HepG2 (cell line): Measurements from ENCODE around the gene HIPK3. TPM values are rescaled to one million over a fixed set of nuclear protein-coding genes. Genes with fewer than 3 reads are reported as not detected.
A peak's percentile ranks its signal among the peaks of the same experiment; 100 is the strongest.

Source experiments
- HNF4G ChIP-seq, 2 experiments: sonication (generic) in 1 of 2; formaldehyde crosslinking in 1 of 2; IDR thresholded peaks; 2 replicates each; pipeline versions ENCODE4 v1.4.0 to v1.6.1; 2011 to 2020; ENCODE audit warnings: borderline replicate concordance in 2 of 2, low read depth in 2 of 2, mild to moderate bottlenecking in 2 of 2, low read length in 1 of 2, missing genetic modification reagents in 1 of 2, moderate library complexity in 1 of 2
- MBD4 ChIP-seq: IDR thresholded peaks from 2 replicates; pipeline ENCODE4 v1.6.1; 2012; ENCODE audit warnings: low read length, inconsistent platforms, borderline replicate concordance
- MED1 ChIP-seq: sonication (generic); formaldehyde crosslinking; IDR thresholded peaks from 2 replicates; pipeline ENCODE4 v1.4.0; 2020; ENCODE audit warnings: missing genetic modification reagents
- MIXL1 ChIP-seq: IDR thresholded peaks from 2 replicates; pipeline ENCODE4 v1.6.1; 2016
- RXRB ChIP-seq: IDR thresholded peaks from 2 replicates; pipeline ENCODE4 v1.6.1; 2016; ENCODE audit warnings: borderline replicate concordance, missing genetic modification reagents, missing compliant biosample characterization
- SMYD3 ChIP-seq: sonication (generic); formaldehyde crosslinking; IDR thresholded peaks from 2 replicates; pipeline ENCODE4 v1.8.1; 2023; ENCODE audit warnings: mild to moderate bottlenecking, missing genetic modification reagents
- SYNCRIP ChIP-seq: fragments of 200-400 bp; formaldehyde crosslinking; IDR thresholded peaks from 2 replicates; pipeline ENCODE4 v1.6.1; 2018; ENCODE audit warnings: mild to moderate bottlenecking, low read depth, low read length; ENCODE audit not compliant: insufficient read depth
- XRCC5 ChIP-seq: fragments of 200-400 bp; formaldehyde crosslinking; optimal IDR thresholded peaks from 2 replicates; pipeline ENCODE3; 2017; ENCODE audit warnings: mild to moderate bottlenecking, low read length
- ZBTB20 ChIP-seq: sonication (generic); formaldehyde crosslinking; IDR thresholded peaks from 2 replicates; pipeline ENCODE4 v1.8.1; 2023; ENCODE audit warnings: missing genetic modification reagents, low read depth, mild to moderate bottlenecking, borderline replicate concordance
- ZFP62 ChIP-seq: sonication (generic); formaldehyde crosslinking; IDR thresholded peaks from 2 replicates; pipeline ENCODE4 v1.4.0; 2020; ENCODE audit warnings: missing genetic modification reagents
- ZNF121 ChIP-seq: sonication (generic); formaldehyde crosslinking; IDR thresholded peaks from 2 replicates; pipeline ENCODE4 v1.5.0; 2020; ENCODE audit warnings: mild to moderate bottlenecking, missing genetic modification reagents
- ZNF552 ChIP-seq: sonication (generic); formaldehyde crosslinking; IDR thresholded peaks from 2 replicates; pipeline ENCODE4 v1.9.0; 2022; ENCODE audit warnings: missing genetic modification reagents, mild to moderate bottlenecking, borderline replicate concordance
- ZNF567 ChIP-seq: sonication (generic); formaldehyde crosslinking; IDR thresholded peaks from 2 replicates; pipeline ENCODE4 v1.8.1; 2023; ENCODE audit warnings: mild to moderate bottlenecking, missing genetic modification reagents, borderline replicate concordance
- ZSCAN21 ChIP-seq: sonication (generic); formaldehyde crosslinking; IDR thresholded peaks from 2 replicates; pipeline ENCODE4 v1.8.0; 2022; ENCODE audit warnings: mild to moderate bottlenecking, missing genetic modification reagents, moderate library complexity, borderline replicate concordance
- polyA plus RNA-seq, 8 experiments: library from polyadenylated mRNA; depleted of rRNA in 3 of 8; stranded (reverse) in 7 of 8; unstranded in 1 of 8; fragments of >200 nt; fragmentation: Illumina TruSeq in 4 of 8; extraction: Trizol in 4 of 8; gene quantifications; 2 replicates each; pipeline versions ENCODE4 v1.2.1 to v1.2.3, GENCODE V29; 2011 to 2016; ENCODE audit warnings: low read depth in 4 of 8, missing spikeins in 1 of 8, mixed read lengths in 1 of 8; ENCODE audit not compliant: insufficient read depth in 1 of 8
- total RNA-seq, 5 experiments: library from RNA; depleted of rRNA; stranded (reverse); fragments of >200 nt; fragmentation: Illumina TruSeq; extraction: Trizol; gene quantifications; 2 replicates each; pipeline ENCODE4 v1.2.3, GENCODE V29; 2016; ENCODE audit warnings: low read depth in 1 of 5
- TF ChIP-seq, protein P1 (sequence below): sonication (generic); formaldehyde crosslinking; IDR thresholded peaks from 2 replicates; pipeline ENCODE4 v1.4.0; 2020; ENCODE audit warnings: missing genetic modification reagents
- TF ChIP-seq, protein P2 (sequence below): sonication (generic); formaldehyde crosslinking; IDR thresholded peaks from 2 replicates; pipeline ENCODE4 v1.4.0; 2020; ENCODE audit warnings: missing genetic modification reagents
- TF ChIP-seq, protein P3 (sequence below): sonication (generic); formaldehyde crosslinking; IDR thresholded peaks from 2 replicates; pipeline ENCODE4 v1.4.0; 2020; ENCODE audit warnings: mild to moderate bottlenecking, missing genetic modification reagents, borderline replicate concordance

The HIPK3 gene
- total and polyA plus RNA-seq, 2 of the 13 experiments (the other 11 are each of a cell fraction or from before 2014, with no cell fraction given) = 20.5 to 44.3 TPM

DNA sequence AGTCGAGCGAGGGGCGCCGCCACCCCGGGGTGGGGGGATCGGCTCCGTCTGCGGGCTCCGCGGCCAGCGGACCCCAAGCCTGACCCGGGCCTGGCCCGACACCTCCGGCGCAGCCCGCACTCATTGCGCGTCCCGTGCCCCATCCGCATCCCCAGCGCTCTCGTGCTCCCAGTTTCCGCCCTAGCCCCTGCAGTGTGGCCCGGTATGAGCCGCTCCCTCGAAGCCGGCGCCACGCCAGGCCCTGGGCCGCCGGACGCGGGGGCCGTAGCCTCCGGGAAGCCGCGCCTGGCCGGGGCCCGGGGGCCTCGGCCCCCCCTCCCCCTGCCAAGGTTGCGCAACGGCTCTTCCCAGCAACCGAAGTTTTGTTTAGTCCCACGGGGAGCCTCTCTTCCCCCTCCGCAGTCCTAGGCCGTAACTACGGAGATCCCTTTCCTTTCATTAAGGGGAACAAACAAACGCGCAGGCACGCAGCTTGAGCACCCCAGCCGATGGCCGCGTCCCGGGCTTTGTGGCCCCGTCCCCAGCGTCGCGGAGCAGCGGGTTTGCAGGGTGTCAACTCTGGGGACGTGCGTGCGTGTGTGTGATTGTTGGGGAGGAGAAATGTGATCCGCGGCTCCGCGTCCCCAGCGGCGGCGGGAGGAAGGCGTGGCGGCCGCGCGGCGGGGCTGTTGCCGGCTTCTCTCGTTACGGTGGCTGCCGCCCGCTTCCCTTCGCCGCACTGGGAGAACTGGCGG, 883 bp downstream of the HIPK3 start (continued):
- TF ChIP-seq HNF4G (IDR thresholded peaks at IDR 0.05; ENCODE audit: borderline replicate concordance, low read depth, low read length) = no peak; the same call in 1 of the 2 replicates
- no peak; the same call in 1 of the 2 replicates for TF ChIP-seq HNF4G (CRISPR knock-in tag; IDR thresholded peaks at IDR 0.05; ENCODE audit: borderline replicate concordance, low read depth)
- TF ChIP-seq, protein P1, sequence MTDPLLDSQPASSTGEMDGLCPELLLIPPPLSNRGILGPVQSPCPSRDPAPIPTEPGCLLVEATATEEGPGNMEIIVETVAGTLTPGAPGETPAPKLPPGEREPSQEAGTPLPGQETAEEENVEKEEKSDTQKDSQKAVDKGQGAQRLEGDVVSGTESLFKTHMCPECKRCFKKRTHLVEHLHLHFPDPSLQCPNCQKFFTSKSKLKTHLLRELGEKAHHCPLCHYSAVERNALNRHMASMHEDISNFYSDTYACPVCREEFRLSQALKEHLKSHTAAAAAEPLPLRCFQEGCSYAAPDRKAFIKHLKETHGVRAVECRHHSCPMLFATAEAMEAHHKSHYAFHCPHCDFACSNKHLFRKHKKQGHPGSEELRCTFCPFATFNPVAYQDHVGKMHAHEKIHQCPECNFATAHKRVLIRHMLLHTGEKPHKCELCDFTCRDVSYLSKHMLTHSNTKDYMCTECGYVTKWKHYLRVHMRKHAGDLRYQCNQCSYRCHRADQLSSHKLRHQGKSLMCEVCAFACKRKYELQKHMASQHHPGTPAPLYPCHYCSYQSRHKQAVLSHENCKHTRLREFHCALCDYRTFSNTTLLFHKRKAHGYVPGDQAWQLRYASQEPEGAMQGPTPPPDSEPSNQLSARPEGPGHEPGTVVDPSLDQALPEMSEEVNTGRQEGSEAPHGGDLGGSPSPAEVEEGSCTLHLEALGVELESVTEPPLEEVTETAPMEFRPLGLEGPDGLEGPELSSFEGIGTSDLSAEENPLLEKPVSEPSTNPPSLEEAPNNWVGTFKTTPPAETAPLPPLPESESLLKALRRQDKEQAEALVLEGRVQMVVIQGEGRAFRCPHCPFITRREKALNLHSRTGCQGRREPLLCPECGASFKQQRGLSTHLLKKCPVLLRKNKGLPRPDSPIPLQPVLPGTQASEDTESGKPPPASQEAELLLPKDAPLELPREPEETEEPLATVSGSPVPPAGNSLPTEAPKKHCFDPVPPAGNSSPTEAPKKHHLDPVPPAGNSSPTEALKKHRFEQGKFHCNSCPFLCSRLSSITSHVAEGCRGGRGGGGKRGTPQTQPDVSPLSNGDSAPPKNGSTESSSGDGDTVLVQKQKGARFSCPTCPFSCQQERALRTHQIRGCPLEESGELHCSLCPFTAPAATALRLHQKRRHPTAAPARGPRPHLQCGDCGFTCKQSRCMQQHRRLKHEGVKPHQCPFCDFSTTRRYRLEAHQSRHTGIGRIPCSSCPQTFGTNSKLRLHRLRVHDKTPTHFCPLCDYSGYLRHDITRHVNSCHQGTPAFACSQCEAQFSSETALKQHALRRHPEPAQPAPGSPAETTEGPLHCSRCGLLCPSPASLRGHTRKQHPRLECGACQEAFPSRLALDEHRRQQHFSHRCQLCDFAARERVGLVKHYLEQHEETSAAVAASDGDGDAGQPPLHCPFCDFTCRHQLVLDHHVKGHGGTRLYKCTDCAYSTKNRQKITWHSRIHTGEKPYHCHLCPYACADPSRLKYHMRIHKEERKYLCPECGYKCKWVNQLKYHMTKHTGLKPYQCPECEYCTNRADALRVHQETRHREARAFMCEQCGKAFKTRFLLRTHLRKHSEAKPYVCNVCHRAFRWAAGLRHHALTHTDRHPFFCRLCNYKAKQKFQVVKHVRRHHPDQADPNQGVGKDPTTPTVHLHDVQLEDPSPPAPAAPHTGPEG (CRISPR knock-in tag) = no peak; the same call in 1 of the 2 replicates
- peak; percentile 1 for TF ChIP-seq XRCC5
- no peak for TF ChIP-seq MBD4
- TF ChIP-seq ZBTB20 (CRISPR knock-in tag) = 0 out of 2 replicates have a peak, but pooled peaks have one; percentile 41
- TF ChIP-seq, protein P2, sequence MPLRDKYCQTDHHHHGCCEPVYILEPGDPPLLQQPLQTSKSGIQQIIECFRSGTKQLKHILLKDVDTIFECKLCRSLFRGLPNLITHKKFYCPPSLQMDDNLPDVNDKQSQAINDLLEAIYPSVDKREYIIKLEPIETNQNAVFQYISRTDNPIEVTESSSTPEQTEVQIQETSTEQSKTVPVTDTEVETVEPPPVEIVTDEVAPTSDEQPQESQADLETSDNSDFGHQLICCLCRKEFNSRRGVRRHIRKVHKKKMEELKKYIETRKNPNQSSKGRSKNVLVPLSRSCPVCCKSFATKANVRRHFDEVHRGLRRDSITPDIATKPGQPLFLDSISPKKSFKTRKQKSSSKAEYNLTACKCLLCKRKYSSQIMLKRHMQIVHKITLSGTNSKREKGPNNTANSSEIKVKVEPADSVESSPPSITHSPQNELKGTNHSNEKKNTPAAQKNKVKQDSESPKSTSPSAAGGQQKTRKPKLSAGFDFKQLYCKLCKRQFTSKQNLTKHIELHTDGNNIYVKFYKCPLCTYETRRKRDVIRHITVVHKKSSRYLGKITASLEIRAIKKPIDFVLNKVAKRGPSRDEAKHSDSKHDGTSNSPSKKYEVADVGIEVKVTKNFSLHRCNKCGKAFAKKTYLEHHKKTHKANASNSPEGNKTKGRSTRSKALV (CRISPR knock-in tag) = peak; percentile 89
- no peak for TF ChIP-seq SYNCRIP
- no peak; the same call in none of the 2 replicates for TF ChIP-seq ZSCAN21 (CRISPR knock-in tag)
- no peak for TF ChIP-seq ZFP62 (CRISPR knock-in tag)
- TF ChIP-seq SMYD3 (CRISPR knock-in tag) = no peak
- 0 out of 2 replicates have a peak, but pooled peaks have one; percentile 5 for TF ChIP-seq MED1 (CRISPR knock-in tag)
- no peak for TF ChIP-seq ZNF567 (CRISPR knock-in tag)
- TF ChIP-seq, protein P3, sequence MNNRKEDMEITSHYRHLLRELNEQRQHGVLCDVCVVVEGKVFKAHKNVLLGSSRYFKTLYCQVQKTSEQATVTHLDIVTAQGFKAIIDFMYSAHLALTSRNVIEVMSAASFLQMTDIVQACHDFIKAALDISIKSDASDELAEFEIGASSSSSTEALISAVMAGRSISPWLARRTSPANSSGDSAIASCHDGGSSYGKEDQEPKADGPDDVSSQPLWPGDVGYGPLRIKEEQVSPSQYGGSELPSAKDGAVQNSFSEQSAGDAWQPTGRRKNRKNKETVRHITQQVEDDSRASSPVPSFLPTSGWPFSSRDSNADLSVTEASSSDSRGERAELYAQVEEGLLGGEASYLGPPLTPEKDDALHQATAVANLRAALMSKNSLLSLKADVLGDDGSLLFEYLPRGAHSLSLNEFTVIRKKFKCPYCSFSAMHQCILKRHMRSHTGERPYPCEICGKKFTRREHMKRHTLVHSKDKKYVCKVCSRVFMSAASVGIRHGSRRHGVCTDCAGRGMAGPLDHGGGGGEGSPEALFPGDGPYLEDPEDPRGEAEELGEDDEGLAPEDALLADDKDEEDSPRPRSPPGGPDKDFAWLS (CRISPR knock-in tag) = no peak
- peak; percentile 3; the same call in 1 of the 2 replicates for TF ChIP-seq RXRB (CRISPR knock-in tag)
- TF ChIP-seq ZNF121 (CRISPR knock-in tag) = peak; percentile 68; the same call in 1 of the 2 replicates
- no peak; the same call in none of the 2 replicates for TF ChIP-seq MIXL1
- no peak for TF ChIP-seq ZNF552 (CRISPR knock-in tag)
